C4-2B (cell line): Measurements from ENCODE around the gene NACA.

Experiments
- H3K27ac ChIP-seq: fragments of 450-650 bp; 2 replicates; pipeline ENCODE4 v1.5.1; 2017
- ZFX ChIP-seq: fragments of 450-650 bp; IDR thresholded peaks from 2 replicates; pipeline ENCODE4 v1.6.1; 2017
- TF ChIP-seq, protein P1 (sequence below): fragments of 450-650 bp; conservative IDR thresholded peaks from 2 replicates; pipeline ENCODE4 v1.5.1; 2017; ENCODE audit warnings: mild to moderate bottlenecking

The NACA gene

GRCh38 chr12:56682323-56682722 is 42.8 kb downstream of the NACA start:
- H3K27ac ChIP-seq, result no peak overlapping the region
- no peak for TF ChIP-seq ZFX
- TF ChIP-seq, protein P1, sequence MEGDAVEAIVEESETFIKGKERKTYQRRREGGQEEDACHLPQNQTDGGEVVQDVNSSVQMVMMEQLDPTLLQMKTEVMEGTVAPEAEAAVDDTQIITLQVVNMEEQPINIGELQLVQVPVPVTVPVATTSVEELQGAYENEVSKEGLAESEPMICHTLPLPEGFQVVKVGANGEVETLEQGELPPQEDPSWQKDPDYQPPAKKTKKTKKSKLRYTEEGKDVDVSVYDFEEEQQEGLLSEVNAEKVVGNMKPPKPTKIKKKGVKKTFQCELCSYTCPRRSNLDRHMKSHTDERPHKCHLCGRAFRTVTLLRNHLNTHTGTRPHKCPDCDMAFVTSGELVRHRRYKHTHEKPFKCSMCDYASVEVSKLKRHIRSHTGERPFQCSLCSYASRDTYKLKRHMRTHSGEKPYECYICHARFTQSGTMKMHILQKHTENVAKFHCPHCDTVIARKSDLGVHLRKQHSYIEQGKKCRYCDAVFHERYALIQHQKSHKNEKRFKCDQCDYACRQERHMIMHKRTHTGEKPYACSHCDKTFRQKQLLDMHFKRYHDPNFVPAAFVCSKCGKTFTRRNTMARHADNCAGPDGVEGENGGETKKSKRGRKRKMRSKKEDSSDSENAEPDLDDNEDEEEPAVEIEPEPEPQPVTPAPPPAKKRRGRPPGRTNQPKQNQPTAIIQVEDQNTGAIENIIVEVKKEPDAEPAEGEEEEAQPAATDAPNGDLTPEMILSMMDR, result no peak

- TF ChIP-seq, protein P1, result no peak
- TF ChIP-seq ZFX, result no peak
- no peak overlapping the region for H3K27ac ChIP-seq
Observed at GRCh38 chr12:56679883-56680575, 45.1 kb downstream of the NACA start.

DNA sequence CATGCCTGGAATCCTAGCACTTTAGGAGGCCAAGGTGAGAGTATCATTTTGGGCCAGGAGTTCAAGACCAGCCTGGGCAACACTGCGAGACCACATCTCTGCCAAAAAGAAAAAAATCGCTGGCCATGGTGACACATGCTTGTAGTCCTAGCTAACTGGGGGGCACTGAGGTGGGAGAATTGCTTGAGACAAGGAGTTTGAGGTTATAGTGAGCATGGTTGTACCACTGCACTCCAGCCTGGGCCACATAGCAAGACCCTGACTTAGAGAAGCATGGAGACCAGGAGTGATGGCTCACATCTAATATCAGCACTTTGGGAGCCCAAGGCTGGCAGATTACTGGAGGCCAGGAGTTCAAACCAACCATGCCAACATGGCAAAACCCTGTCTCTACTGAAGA is 46.2 kb downstream of the NACA start:
- TF ChIP-seq ZFX, result no peak
- TF ChIP-seq, protein P1, result no peak
- no peak overlapping the region for H3K27ac ChIP-seq

DNA sequence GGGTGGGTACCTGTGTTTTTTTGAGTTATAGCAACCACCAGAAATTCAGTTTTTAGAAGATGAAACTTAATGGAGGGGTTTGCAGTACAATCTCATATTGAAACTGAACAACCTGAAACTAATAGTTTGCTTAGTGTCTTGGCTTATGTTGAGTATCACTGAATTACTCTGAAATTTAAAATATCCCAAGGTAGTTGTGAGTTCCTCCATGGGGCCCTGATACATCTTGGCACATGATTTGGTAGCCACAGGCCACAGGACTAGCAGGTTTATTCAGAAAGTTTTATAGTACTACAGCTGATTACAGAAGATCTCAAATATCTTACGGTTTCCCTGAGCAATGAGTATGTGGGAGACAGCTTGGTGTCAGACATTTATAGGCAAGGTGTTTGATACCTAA is 47.4 kb downstream of the NACA start:
- no peak overlapping the region for H3K27ac ChIP-seq
- TF ChIP-seq ZFX, result no peak
- TF ChIP-seq, protein P1, result no peak

GRCh38 chr12:56676851-56677580 is 48.1 kb downstream of the NACA start:
- no peak overlapping the region for H3K27ac ChIP-seq
- TF ChIP-seq, protein P1, result no peak
- TF ChIP-seq ZFX, result no peak

- no peak overlapping the region for H3K27ac ChIP-seq
Observed at GRCh38 chr12:56671608-56672007, 53.5 kb downstream of the NACA start.

DNA sequence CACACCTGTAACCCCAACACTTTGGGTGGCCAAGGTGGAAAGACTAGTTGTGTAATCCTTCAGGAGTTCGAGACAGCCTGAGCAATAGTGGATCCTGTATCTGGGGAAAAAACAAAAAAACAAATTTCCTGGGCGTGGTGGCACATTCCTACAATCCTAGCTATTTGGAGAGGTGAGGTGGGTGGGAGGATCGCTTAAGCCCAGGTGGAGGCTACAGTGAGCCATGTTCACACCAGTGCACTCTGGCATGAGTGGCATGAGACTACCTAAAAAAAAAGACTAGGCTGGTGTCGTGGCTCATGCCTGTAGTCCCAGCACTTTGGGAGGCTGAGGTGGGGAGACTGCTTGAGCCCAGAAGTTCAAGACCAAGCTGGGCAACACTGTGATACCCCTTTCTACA is 54.3 kb downstream of the NACA start:
- H3K27ac ChIP-seq, result no peak overlapping the region

More at GRCh38 chr12:56671608-56672007, 53.5 kb downstream of the NACA start:
- TF ChIP-seq, protein P1, result no peak
- TF ChIP-seq ZFX, result no peak

More for the DNA sequence above, 54.3 kb downstream of the NACA start:
- TF ChIP-seq, protein P1, result no peak
